Activated CD8-positive, alpha-beta T cell treated with anti-CD3 and anti-CD28 coated beads, Interleukin-2, amount 10 ng/mL, durations not matched to agents 7 days and 5 days (primary cell): ENCODE measurements around the gene INAFM1. TPM values are rescaled to one million over a fixed set of nuclear protein-coding genes. Genes with fewer than 3 reads are reported as not detected.

Source experiments
- ATAC-seq: fragments of 150-1000 bp; cut with Tn5 transposase; one replicate; pipeline ENCODE4 v1.10.0; 2021; ENCODE audit warnings: moderate library complexity
- CTCF ChIA-PET: fragments of 350-600 bp; sonication (Branson Sonifier 250); formaldehyde crosslinking; loops from one replicate; lab custom pipeline; 2021; ENCODE audit warnings: antibody characterized with exemption; lab: Charles Lee
- POLR2A ChIA-PET: fragments of 350-600 bp; sonication (Branson Sonifier 250); formaldehyde crosslinking; loops from one replicate; lab custom pipeline; 2021; ENCODE audit warnings: antibody characterized with exemption; lab: Charles Lee
- DNase-seq: peaks from one replicate; pipeline ENCODE4 v3.0.0-alpha.2; 2020
- H3K27ac Mint-ChIP-seq: one replicate; pipeline ENCODE4 v1.8.0; 2021; ENCODE audit warnings: mild to moderate bottlenecking, mixed read lengths
- H3K27me3 Mint-ChIP-seq: one replicate; pipeline ENCODE4 v1.8.0; 2021; ENCODE audit warnings: low read depth, mixed read lengths
- H3K36me3 Mint-ChIP-seq: one replicate; pipeline ENCODE4 v1.8.0; 2021; ENCODE audit warnings: low read depth, mixed read lengths
- H3K4me1 Mint-ChIP-seq: one replicate; pipeline ENCODE4 v1.8.0; 2021; ENCODE audit warnings: low read depth, mixed read lengths
- H3K4me3 Mint-ChIP-seq: one replicate; pipeline ENCODE4 v1.8.0; 2021; ENCODE audit warnings: mild to moderate bottlenecking, mixed read lengths
- H3K9me3 Mint-ChIP-seq: one replicate; pipeline ENCODE4 v1.8.0; 2022; ENCODE audit warnings: mixed read lengths; ENCODE audit not compliant: insufficient read depth
- total RNA-seq, 2 experiments: library from RNA; stranded (reverse); gene quantifications; one replicate each; pipeline ENCODE4 v1.2.3, GENCODE V29; 2021

Gene INAFM1
- 10 to 100 TPM; 12.9 to 14.3 TPM for total RNA-seq

- H3K36me3 Mint-ChIP-seq: peaks cover 34% of the 10 kb centered on the region
- ATAC-seq (peak; percentile 77), DNase-seq (peak; percentile 99)
- ChIA-PET POLR2A (interaction anchor here (0.6 to 3.4 kb wide), 24 partner anchors 12 to 673 kb away, joined by 3 to 43 read pairs (median 4); partner anchors contain the start of genes CALM3, CCDC9, DHX34 and KPTN), CTCF (interaction anchor here (0.8 to 3.8 kb wide), 13 partner anchors 11 to 154 kb away, joined by 3 to 32 read pairs (median 5); partner anchors contain the start of genes CCDC9 and DHX34)
- peak within 1 kb of the TSS; percentile 93 for H3K4me3 Mint-ChIP-seq
- peaks cover 27% of the 10 kb centered on the region for H3K4me1 Mint-ChIP-seq
- H3K9me3 Mint-ChIP-seq: no peaks in the 10 kb centered on the region
- peak within 1 kb of the TSS; percentile 98 for H3K27ac Mint-ChIP-seq
- no peaks in the 10 kb centered on the region for H3K27me3 Mint-ChIP-seq
These were observed at the start of gene INAFM1 for GRCh38 chr19:47274071-47274890. Gene INAFM1, plus strand, starts transcription at chr19:47274885. Its CDS starts 35 bp downstream, at chr19:47274920.

GRCh38 chr19:47225746-47226425 is 48.8 kb upstream of the INAFM1 start:
- Mint-ChIP-seq H3K27ac (peak overlapping the region; percentile 90), H3K36me3 (peaks cover 16% of the 10 kb centered on the region)

GRCh38 chr19:47226426-47227351 is 48.0 kb upstream of the INAFM1 start:
- CTCF ChIA-PET: interaction anchor here (0.6 to 8.6 kb wide), 15 partner anchors 13 to 214 kb away, joined by 3 to 143 read pairs (median 4); partner anchors contain the start of gene CCDC9
- ATAC-seq: peak; percentile 9

More at GRCh38 chr19:47225746-47226425, 48.8 kb upstream of the INAFM1 start:
- Mint-ChIP-seq H3K4me1 (peaks cover 20% of the 10 kb centered on the region), H3K4me3 (peak overlapping the region; percentile 37), H3K9me3 (no peaks in the 10 kb centered on the region), H3K27me3 (no peaks in the 10 kb centered on the region)
- DNase-seq: peak; percentile 88
- ChIA-PET CTCF (interaction anchor here (0.6 to 8.6 kb wide), 19 partner anchors 12 to 102 kb away, joined by 3 to 143 read pairs (median 4); partner anchors contain the start of gene CCDC9), POLR2A (interaction anchor here (0.6 to 4.3 kb wide), 21 partner anchors 10 to 404 kb away, joined by 3 to 44 read pairs (median 5); partner anchors contain the start of genes CCDC9, INAFM1, SAE1 and ZC3H4)
- peak; percentile 63 for ATAC-seq

GRCh38 chr19:47227352-47228167 is 47.1 kb upstream of the INAFM1 start:
- H3K36me3 Mint-ChIP-seq: peaks cover 15% of the 10 kb centered on the region
- ATAC-seq (peak; percentile 0), DNase-seq (peak; percentile 74)
- ChIA-PET POLR2A (interaction anchor here (0.6 to 4.3 kb wide), 13 partner anchors 11 to 179 kb away, joined by 3 to 44 read pairs (median 7); partner anchors contain the start of genes CCDC9 and ZC3H4), CTCF (interaction anchor here (1.2 to 8.6 kb wide), 4 partner anchors 17 to 215 kb away, joined by 3 to 143 read pairs (median 58); no protein-coding TSS in a partner anchor)
- peak overlapping the region; percentile 90 for H3K27ac Mint-ChIP-seq
- H3K9me3 Mint-ChIP-seq: no peaks in the 10 kb centered on the region
- no peaks in the 10 kb centered on the region for H3K27me3 Mint-ChIP-seq
- peaks cover 33% of the 10 kb centered on the region for H3K4me1 Mint-ChIP-seq
- H3K4me3 Mint-ChIP-seq: peak overlapping the region; percentile 79

More at GRCh38 chr19:47226426-47227351, 48.0 kb upstream of the INAFM1 start:
- Mint-ChIP-seq H3K9me3 (no peaks in the 10 kb centered on the region), H3K27me3 (no peaks in the 10 kb centered on the region), H3K4me1 (peaks cover 25% of the 10 kb centered on the region), H3K4me3 (peak overlapping the region; percentile 79), H3K36me3 (peaks cover 17% of the 10 kb centered on the region), H3K27ac (peak overlapping the region; percentile 90)
- DNase-seq: peak; percentile 85
- POLR2A ChIA-PET: interaction anchor here (0.6 to 4.3 kb wide), 19 partner anchors 11 to 405 kb away, joined by 3 to 44 read pairs (median 5); partner anchors contain the start of genes CCDC9, SAE1 and ZC3H4

GRCh38 chr19:47228168-47228936 is 46.3 kb upstream of the INAFM1 start:
- peak; percentile 73 for DNase-seq
- Mint-ChIP-seq H3K9me3 (no peaks in the 10 kb centered on the region), H3K27ac (no peak overlapping the region), H3K27me3 (no peaks in the 10 kb centered on the region), H3K4me3 (peak overlapping the region; percentile 79), H3K36me3 (peaks cover 15% of the 10 kb centered on the region), H3K4me1 (peaks cover 37% of the 10 kb centered on the region)
- ChIA-PET POLR2A (interaction anchor here (0.6 to 4.3 kb wide), 5 partner anchors 11 to 180 kb away, joined by 3 to 44 read pairs (median 7); no protein-coding TSS in a partner anchor), CTCF (interaction anchor here (7.8 to 8.6 kb wide), 2 partner anchors 17 to 18 kb away, joined by 109 to 143 read pairs; no protein-coding TSS in a partner anchor)
- ATAC-seq: peak; percentile 10

- POLR2A ChIA-PET: no interaction called here
- Mint-ChIP-seq H3K9me3 (no peaks in the 10 kb centered on the region), H3K4me3 (no peak overlapping the region)
These were observed 45.6 kb upstream of the INAFM1 start for GRCh38 chr19:47228937-47229675.

GRCh38 chr19:47229676-47230053 is 45.0 kb upstream of the INAFM1 start:
- Mint-ChIP-seq H3K4me1 (peaks cover 34% of the 10 kb centered on the region), H3K9me3 (no peaks in the 10 kb centered on the region), H3K36me3 (peaks cover 12% of the 10 kb centered on the region), H3K27me3 (no peaks in the 10 kb centered on the region), H3K27ac (no peak overlapping the region), H3K4me3 (no peak overlapping the region)
- no peak for ATAC-seq
- DNase-seq: peak; percentile 51
- POLR2A ChIA-PET: no interaction called here
- CTCF ChIA-PET: interaction anchor here (1.0 to 8.6 kb wide), 3 partner anchors 16 to 79 kb away, joined by 3 to 143 read pairs (median 109); no protein-coding TSS in a partner anchor

More at GRCh38 chr19:47228937-47229675, 45.6 kb upstream of the INAFM1 start:
- peaks cover 12% of the 10 kb centered on the region for H3K36me3 Mint-ChIP-seq
- no peaks in the 10 kb centered on the region for H3K27me3 Mint-ChIP-seq
- H3K27ac Mint-ChIP-seq: no peak overlapping the region
- ATAC-seq (no peak), DNase-seq (peak; percentile 53)
- peaks cover 34% of the 10 kb centered on the region for H3K4me1 Mint-ChIP-seq
- CTCF ChIA-PET: interaction anchor here (1.0 to 8.6 kb wide), 3 partner anchors 17 to 79 kb away, joined by 3 to 143 read pairs (median 109); no protein-coding TSS in a partner anchor

- ChIA-PET CTCF (interaction anchor here (1.0 to 8.6 kb wide), 2 partner anchors 16 to 80 kb away, joined by 3 to 143 read pairs; no protein-coding TSS in a partner anchor), POLR2A (no interaction called here)
- DNase-seq: peak; percentile 87
- Mint-ChIP-seq H3K4me3 (peak overlapping the region; percentile 63), H3K36me3 (peaks cover 11% of the 10 kb centered on the region), H3K4me1 (peaks cover 33% of the 10 kb centered on the region), H3K9me3 (no peaks in the 10 kb centered on the region), H3K27ac (no peak overlapping the region), H3K27me3 (peaks cover 1% of the 10 kb centered on the region)
- peak; percentile 5 for ATAC-seq
These were observed 44.4 kb upstream of the INAFM1 start for GRCh38 chr19:47230054-47230920.
